A549 (cell line): ENCODE measurements around the gene IL12A. TPM values are rescaled to one million over a fixed set of nuclear protein-coding genes. Genes with fewer than 3 reads are reported as not detected.

Experiments used
- ATAC-seq, 2 experiments: fragments of 200-7000 bp in 1 of 2; fragments of >200 bp in 1 of 2; cut with Nextera tagmentation in 1 of 2; cut with Tn5 transposase in 1 of 2; 3 replicates each; pipeline versions ENCODE4 v1.8.0 to v1.9.1; 2018 to 2020; ENCODE audit warnings: mild to moderate bottlenecking in 1 of 2, moderate library complexity in 1 of 2
- CTCF ChIA-PET: fragments of 300-600 bp; sonication (Branson Sonifier 250); formaldehyde crosslinking; extraction: SDS; loops from one replicate; lab custom pipeline; 2021; ENCODE audit warnings: antibody characterized with exemption, inconsistent platforms; lab: Yijun Ruan, JAX
- POLR2A ChIA-PET: fragments of 350-600 bp; formaldehyde crosslinking; extraction: SDS; loops from one replicate; lab custom pipeline; 2021; ENCODE audit warnings: antibody characterized with exemption, inconsistent platforms; lab: Yijun Ruan, JAX
- DNase-seq, 2 experiments: peaks; one replicate each; pipeline versions ENCODE4 v3.0.0 to v3.0.0-alpha.2; 2011 to 2016; ENCODE audit warnings: low read depth in 1 of 2, low spot score in 1 of 2
- FAIRE-seq: peaks from 2 replicates; lab custom pipeline; 2011; peaks lifted over from hg19 to GRCh38; lab: Jason Lieb, UNC
- H3K27ac ChIP-seq, 2 experiments: fragments of >200 bp; sonication (Bioruptor Twin); formaldehyde crosslinking; 3 replicates each; pipeline ENCODE4 v1.5.1; 2016 to 2017
- H3K4me1 ChIP-seq: fragments of >200 bp; sonication (Bioruptor Twin); formaldehyde crosslinking; 3 replicates; pipeline ENCODE4 v1.6.1; 2016
- H3K4me2 ChIP-seq: fragments of >200 bp; sonication (Bioruptor Twin); formaldehyde crosslinking; 3 replicates; pipeline ENCODE4 v1.6.1; 2016
- H3K4me3 ChIP-seq: fragments of >200 bp; sonication (Bioruptor Twin); formaldehyde crosslinking; 3 replicates; pipeline ENCODE4 v1.5.1; 2016
- H3K9me3 ChIP-seq: fragments of >200 bp; sonication (Bioruptor Twin); formaldehyde crosslinking; 3 replicates; pipeline ENCODE4 v1.6.1; 2016
- CEBPB ChIP-seq, 2 experiments: fragments of >200 bp in 1 of 2; sonication (Bioruptor Twin) in 1 of 2; formaldehyde crosslinking in 1 of 2; IDR thresholded peaks; 2 replicates each; pipeline ENCODE4 v1.6.1; 2012 to 2016
- CHD2 ChIP-seq: fragments of 150-350 bp; IDR thresholded peaks from 2 replicates; pipeline ENCODE4 v1.6.1; 2014; ENCODE audit warnings: low read length; ENCODE audit not compliant: partially characterized antibody
- CHD4 ChIP-seq: fragments of 200-600 bp; sonication (generic); IDR thresholded peaks from 2 replicates; pipeline ENCODE4 v1.6.1; 2016; ENCODE audit warnings: antibody characterized with exemption, mild to moderate bottlenecking, borderline replicate concordance
- EHF ChIP-seq: fragments of 250-450 bp; sonication (Bioruptor Pico); IDR thresholded peaks from 2 replicates; pipeline ENCODE4 v1.5.0; 2020; ENCODE audit warnings: mild to moderate bottlenecking
- ESRRA ChIP-seq: fragments of 150-350 bp; IDR thresholded peaks from 2 replicates; pipeline ENCODE4 v1.6.1; 2014; ENCODE audit warnings: mild to moderate bottlenecking, low read length, borderline replicate concordance
- FOSL2 ChIP-seq, 2 experiments: fragments of 450-650 bp in 1 of 2; fragments of >200 bp in 1 of 2; sonication (Bioruptor Twin) in 1 of 2; formaldehyde crosslinking; IDR thresholded peaks; 2 replicates each; pipeline versions ENCODE4 v1.5.0 to v1.6.1; 2016 to 2020; ENCODE audit warnings: mild to moderate bottlenecking in 1 of 2, moderate library complexity in 1 of 2
- FOXS1 ChIP-seq: fragments of 250-450 bp; sonication (Bioruptor Pico); IDR thresholded peaks from 2 replicates; pipeline ENCODE4 v1.5.0; 2020; ENCODE audit warnings: mild to moderate bottlenecking, moderate library complexity
- GATA3 ChIP-seq: IDR thresholded peaks from 2 replicates; pipeline ENCODE4 v1.6.1; 2012; ENCODE audit warnings: borderline replicate concordance
- HOXA7 ChIP-seq: fragments of 250-450 bp; sonication (Bioruptor Pico); IDR thresholded peaks from 2 replicates; pipeline ENCODE4 v1.5.0; 2020; ENCODE audit warnings: mild to moderate bottlenecking, moderate library complexity
- HOXB5 ChIP-seq: fragments of 250-450 bp; sonication (Bioruptor Pico); IDR thresholded peaks from 2 replicates; pipeline ENCODE4 v1.5.0; 2020; ENCODE audit warnings: mild to moderate bottlenecking, moderate library complexity
- JUN ChIP-seq, 2 experiments: fragments of >200 bp; sonication (Bioruptor Twin); formaldehyde crosslinking; IDR thresholded peaks; 2 replicates in 1 of 2; 3 replicates in 1 of 2; pipeline ENCODE4 v1.6.1; 2016 to 2017
- JUNB ChIP-seq: fragments of >200 bp; sonication (Bioruptor Twin); formaldehyde crosslinking; IDR thresholded peaks from 2 replicates; pipeline ENCODE4 v1.6.1; 2016
- NFE2L2 ChIP-seq: fragments of 150-350 bp; conservative IDR thresholded peaks from 2 replicates; pipeline ENCODE4 v1.6.1; 2014; ENCODE audit warnings: low read length
- PHF8 ChIP-seq: fragments of 200-600 bp; sonication (generic); IDR thresholded peaks from 2 replicates; pipeline ENCODE4 v1.6.1; 2016; ENCODE audit warnings: low read depth, mild to moderate bottlenecking, antibody characterized with exemption, moderate library complexity, borderline replicate concordance
- RARB ChIP-seq: fragments of 250-450 bp; sonication (Bioruptor Pico); IDR thresholded peaks from 2 replicates; pipeline ENCODE4 v1.8.0; 2021; ENCODE audit warnings: mild to moderate bottlenecking, moderate library complexity
- SREBF2 ChIP-seq: fragments of 450-650 bp; IDR thresholded peaks from 2 replicates; pipeline ENCODE4 v1.6.1; 2014; ENCODE audit warnings: mild to moderate bottlenecking, moderate library complexity
- TFCP2L1 ChIP-seq: fragments of 250-450 bp; sonication (Bioruptor Pico); IDR thresholded peaks from 2 replicates; pipeline ENCODE4 v1.5.0; 2021; ENCODE audit warnings: mild to moderate bottlenecking
- ZC3H11A ChIP-seq: fragments of 450-650 bp; IDR thresholded peaks from 2 replicates; pipeline ENCODE4 v1.6.1; 2014; ENCODE audit warnings: antibody characterized with exemption, mild to moderate bottlenecking
- ZFP36 ChIP-seq: fragments of 450-650 bp; IDR thresholded peaks from 2 replicates; pipeline ENCODE4 v1.6.1; 2014; ENCODE audit warnings: borderline replicate concordance; ENCODE audit not compliant: partially characterized antibody
- WGBS: methylation state at CpG from one replicate; pipeline ENCODE4 v1.1.6; 2017; ENCODE audit errors: missing lambda C conversion rate; 5-methylcytosine and 5-hydroxymethylcytosine counted together
- polyA plus RNA-seq, 4 experiments: library from polyadenylated mRNA; depleted of rRNA in 3 of 4; stranded (reverse); fragments of >200 nt; fragmentation: RNase III in 1 of 4; extraction: RNeasy Plus Mini Kit Qiagen cat#74134 plus additional on column Dnase treatment in 1 of 4; gene quantifications; 2 replicates in 3 of 4; 3 replicates in 1 of 4; pipeline ENCODE4 v1.2.3, GENCODE V29; 2011 to 2017
- TF ChIP-seq, protein P1 (sequence below): IDR thresholded peaks from 2 replicates; pipeline ENCODE4 v1.6.1; 2012
- TF ChIP-seq, protein P2 (sequence below): IDR thresholded peaks from 2 replicates; pipeline ENCODE4 v1.6.1; 2012; ENCODE audit warnings: low read depth, borderline replicate concordance
- TF ChIP-seq, protein P3 (sequence below): fragments of >200 bp; sonication (Bioruptor Twin); formaldehyde crosslinking; IDR thresholded peaks from 3 replicates; pipeline ENCODE4 v1.6.1; 2016
- TF ChIP-seq, protein P4 (sequence below): fragments of 450-650 bp; IDR thresholded peaks from 2 replicates; pipeline ENCODE4 v1.6.1; 2014; ENCODE audit warnings: antibody characterized with exemption

Gene IL12A
- polyA plus RNA-seq, 2 of the 4 experiments (the other 2 are of a cell fraction) = 1.3 to 1.7 TPM

DNA sequence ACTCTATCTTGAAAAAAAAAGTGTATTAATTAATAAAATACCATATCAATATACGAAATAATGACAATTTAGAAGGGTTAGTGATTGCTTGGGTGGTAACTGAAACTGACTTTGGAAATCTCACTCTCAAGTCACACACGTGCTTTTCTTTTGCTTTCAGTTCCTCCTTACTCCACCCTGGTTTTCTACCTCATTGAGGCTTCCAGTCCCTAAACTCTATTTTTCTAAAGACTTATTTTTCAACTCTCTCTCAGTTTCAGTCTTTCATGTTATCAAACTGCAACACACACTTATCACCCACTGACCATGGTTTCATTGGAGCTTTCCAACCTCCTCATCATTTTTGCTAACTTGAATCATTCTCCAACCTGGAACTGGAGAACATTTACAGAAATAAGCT lies 23.5 kb downstream of the IL12A start:
- H3K9me3 ChIP-seq = no peaks in the 10 kb centered on the region
- 59% methylated on average over 2 of the region's 2 CpGs for WGBS
- no peak overlapping the region for H3K27ac ChIP-seq
- FAIRE-seq (no peak), ATAC-seq (no peak), DNase-seq (no peak)
- no peak overlapping the region for H3K4me3 ChIP-seq
- ChIA-PET POLR2A (no interaction called here), CTCF (interaction anchor here (0.7 to 16.4 kb wide), 9 partner anchors 8 to 207 kb away, joined by 3 to 450 read pairs (median 3); partner anchors contain the start of gene IL12A)
- 0 out of 3 replicates have a peak, but pooled peaks cover 5% of the 10 kb centered on the region for H3K4me1 ChIP-seq
- TF ChIP-seq CHD2 = no peak
- no peak for TF ChIP-seq TFCP2L1 (CRISPR knock-in tag)
- TF ChIP-seq JUNB = no peak
- no peak for TF ChIP-seq GATA3
- TF ChIP-seq CHD4 = no peak
- no peak for TF ChIP-seq PHF8
- TF ChIP-seq RARB (CRISPR knock-in tag) = no peak
- TF ChIP-seq JUN (IDR thresholded peaks at IDR 0.05) = no peak
- TF ChIP-seq ESRRA = no peak
- no peak for TF ChIP-seq NFE2L2
- TF ChIP-seq CEBPB (IDR thresholded peaks at IDR 0.05) = no peak
- TF ChIP-seq, protein P1, sequence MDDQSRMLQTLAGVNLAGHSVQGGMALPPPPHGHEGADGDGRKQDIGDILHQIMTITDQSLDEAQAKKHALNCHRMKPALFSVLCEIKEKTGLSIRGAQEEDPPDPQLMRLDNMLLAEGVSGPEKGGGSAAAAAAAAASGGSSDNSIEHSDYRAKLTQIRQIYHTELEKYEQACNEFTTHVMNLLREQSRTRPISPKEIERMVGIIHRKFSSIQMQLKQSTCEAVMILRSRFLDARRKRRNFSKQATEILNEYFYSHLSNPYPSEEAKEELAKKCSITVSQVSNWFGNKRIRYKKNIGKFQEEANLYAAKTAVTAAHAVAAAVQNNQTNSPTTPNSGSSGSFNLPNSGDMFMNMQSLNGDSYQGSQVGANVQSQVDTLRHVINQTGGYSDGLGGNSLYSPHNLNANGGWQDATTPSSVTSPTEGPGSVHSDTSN = no peak
- TF ChIP-seq, protein P2, sequence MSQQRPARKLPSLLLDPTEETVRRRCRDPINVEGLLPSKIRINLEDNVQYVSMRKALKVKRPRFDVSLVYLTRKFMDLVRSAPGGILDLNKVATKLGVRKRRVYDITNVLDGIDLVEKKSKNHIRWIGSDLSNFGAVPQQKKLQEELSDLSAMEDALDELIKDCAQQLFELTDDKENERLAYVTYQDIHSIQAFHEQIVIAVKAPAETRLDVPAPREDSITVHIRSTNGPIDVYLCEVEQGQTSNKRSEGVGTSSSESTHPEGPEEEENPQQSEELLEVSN = no peak
- TF ChIP-seq, protein P3, sequence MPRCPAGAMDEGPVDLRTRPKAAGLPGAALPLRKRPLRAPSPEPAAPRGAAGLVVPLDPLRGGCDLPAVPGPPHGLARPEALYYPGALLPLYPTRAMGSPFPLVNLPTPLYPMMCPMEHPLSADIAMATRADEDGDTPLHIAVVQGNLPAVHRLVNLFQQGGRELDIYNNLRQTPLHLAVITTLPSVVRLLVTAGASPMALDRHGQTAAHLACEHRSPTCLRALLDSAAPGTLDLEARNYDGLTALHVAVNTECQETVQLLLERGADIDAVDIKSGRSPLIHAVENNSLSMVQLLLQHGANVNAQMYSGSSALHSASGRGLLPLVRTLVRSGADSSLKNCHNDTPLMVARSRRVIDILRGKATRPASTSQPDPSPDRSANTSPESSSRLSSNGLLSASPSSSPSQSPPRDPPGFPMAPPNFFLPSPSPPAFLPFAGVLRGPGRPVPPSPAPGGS = no peak
- no peak overlapping the region for H3K4me2 ChIP-seq

DNA sequence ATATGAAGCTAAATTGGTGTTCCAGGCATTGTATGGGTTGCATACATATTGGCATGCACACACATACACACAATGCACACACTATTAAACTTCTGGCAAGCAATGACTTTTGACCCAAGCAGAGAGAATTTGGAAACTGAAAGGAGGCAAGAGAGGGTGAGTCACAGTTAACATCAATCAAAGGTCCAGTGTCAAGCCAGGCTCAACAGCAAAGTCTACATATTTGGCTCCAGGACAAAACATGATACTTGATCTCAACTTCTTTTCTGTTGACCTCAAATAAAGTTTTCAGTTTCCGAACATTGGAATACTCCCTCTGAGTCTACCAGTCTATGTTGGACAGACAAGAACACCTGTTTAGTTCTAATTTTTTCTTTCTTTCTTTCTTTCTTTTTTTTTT lies 28.3 kb downstream of the IL12A start:
- Histone ChIP-seq H3K4me2 (no peak overlapping the region), H3K27ac (no peak overlapping the region), H3K9me3 (no peaks in the 10 kb centered on the region), H3K4me3 (no peak overlapping the region), H3K4me1 (0 out of 3 replicates have a peak, but pooled peaks cover 9% of the 10 kb centered on the region)
- 59% methylated on average over 1 of the region's 1 CpG for WGBS
- ATAC-seq = peak in 1 of 2 experiments; percentile 57; a peak in 4 of 6 replicates
- peak in 1 of 2 experiments; percentile 19 for DNase-seq
- TF ChIP-seq HOXA7 (CRISPR knock-in tag) (no peak), NFE2L2 (no peak), FOXS1 (CRISPR knock-in tag) (no peak), ZFP36 (no peak), FOSL2 (IDR thresholded peaks at IDR 0.05) (0 out of 2 replicates have a peak, but pooled peaks have one; percentile 27), FOSL2 (CRISPR knock-in tag; IDR thresholded peaks at IDR 0.05) (peak; percentile 12; the same call in 1 of the 2 replicates), GATA3 (no peak), SREBF2 (no peak), ZC3H11A (no peak), JUNB (0 out of 2 replicates have a peak, but pooled peaks have one; percentile 24), HOXB5 (CRISPR knock-in tag) (no peak), EHF (CRISPR knock-in tag) (no peak)
- TF ChIP-seq, protein P4, sequence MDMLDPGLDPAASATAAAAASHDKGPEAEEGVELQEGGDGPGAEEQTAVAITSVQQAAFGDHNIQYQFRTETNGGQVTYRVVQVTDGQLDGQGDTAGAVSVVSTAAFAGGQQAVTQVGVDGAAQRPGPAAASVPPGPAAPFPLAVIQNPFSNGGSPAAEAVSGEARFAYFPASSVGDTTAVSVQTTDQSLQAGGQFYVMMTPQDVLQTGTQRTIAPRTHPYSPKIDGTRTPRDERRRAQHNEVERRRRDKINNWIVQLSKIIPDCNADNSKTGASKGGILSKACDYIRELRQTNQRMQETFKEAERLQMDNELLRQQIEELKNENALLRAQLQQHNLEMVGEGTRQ = no peak
- POLR2A ChIA-PET = no interaction called here
- no peak for FAIRE-seq
- CTCF ChIA-PET = interaction anchor here (0.7 to 3.2 kb wide), 5 partner anchors 10 to 208 kb away, joined by 3 to 19 read pairs (median 5); partner anchors contain the start of gene C3orf80
